Transverse colon (tissue), 4 donors: ENCODE measurements around the gene MTMR12.
"Not testable (repeated sequence)": the region's sequence is repeated elsewhere in the genome, so short reads cannot be mapped to it uniquely, and the experiment has no call there.

Experiments used
- EP300 ChIP-seq: sonication (generic); formaldehyde crosslinking; IDR thresholded peaks from one replicate; pipeline ENCODE4 v1.6.1; 2017; ENCODE audit warnings: antibody characterized with exemption, low read depth
- POLR2A ChIP-seq: fragments of 450-650 bp; IDR thresholded peaks from one replicate; pipeline ENCODE4 v1.6.1; 2016; ENCODE audit warnings: antibody characterized with exemption, mild to moderate bottlenecking, moderate library complexity
- POLR2AphosphoS5 ChIP-seq, 3 donors: sonication (generic); formaldehyde crosslinking; IDR thresholded peaks; one replicate each; pipeline ENCODE4 v1.6.1; 2016; ENCODE audit warnings: antibody characterized with exemption in 3 of 3
- TF ChIP-seq, protein P1 (sequence below), 5 experiments: fragments of 200-600 bp in 3 of 5; fragments of 450-650 bp in 2 of 5; sonication (generic) in 3 of 5; IDR thresholded peaks; 1 replicate in 2 of 5; 2 replicates in 3 of 5; pipeline ENCODE4 v1.5.1; 2016 to 2017; ENCODE audit warnings: antibody characterized with exemption in 5 of 5, inconsistent platforms in 3 of 5, mild to moderate bottlenecking in 2 of 5, moderate library complexity in 1 of 5

DNA sequence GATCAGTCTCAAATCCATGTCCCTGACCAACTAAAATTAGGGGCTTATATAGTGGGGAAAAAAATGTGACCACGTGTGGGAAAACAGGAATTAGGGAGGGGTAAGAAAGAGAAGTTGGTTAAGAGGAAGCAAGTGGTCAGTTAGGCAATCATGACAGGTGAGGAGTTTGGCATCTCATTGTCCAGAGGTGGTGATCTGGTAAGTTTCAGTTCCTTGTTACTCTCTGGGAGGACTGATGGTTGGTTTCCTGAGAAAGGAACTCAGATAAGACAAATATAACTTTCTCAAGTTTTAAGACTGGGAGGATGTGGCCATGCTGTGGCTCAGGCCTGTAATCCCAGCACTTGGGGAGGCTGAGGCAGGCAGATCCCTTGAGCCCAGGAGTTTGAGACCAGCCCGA, 9.0 kb upstream of the MTMR12 start:
- TF ChIP-seq, protein P1, sequence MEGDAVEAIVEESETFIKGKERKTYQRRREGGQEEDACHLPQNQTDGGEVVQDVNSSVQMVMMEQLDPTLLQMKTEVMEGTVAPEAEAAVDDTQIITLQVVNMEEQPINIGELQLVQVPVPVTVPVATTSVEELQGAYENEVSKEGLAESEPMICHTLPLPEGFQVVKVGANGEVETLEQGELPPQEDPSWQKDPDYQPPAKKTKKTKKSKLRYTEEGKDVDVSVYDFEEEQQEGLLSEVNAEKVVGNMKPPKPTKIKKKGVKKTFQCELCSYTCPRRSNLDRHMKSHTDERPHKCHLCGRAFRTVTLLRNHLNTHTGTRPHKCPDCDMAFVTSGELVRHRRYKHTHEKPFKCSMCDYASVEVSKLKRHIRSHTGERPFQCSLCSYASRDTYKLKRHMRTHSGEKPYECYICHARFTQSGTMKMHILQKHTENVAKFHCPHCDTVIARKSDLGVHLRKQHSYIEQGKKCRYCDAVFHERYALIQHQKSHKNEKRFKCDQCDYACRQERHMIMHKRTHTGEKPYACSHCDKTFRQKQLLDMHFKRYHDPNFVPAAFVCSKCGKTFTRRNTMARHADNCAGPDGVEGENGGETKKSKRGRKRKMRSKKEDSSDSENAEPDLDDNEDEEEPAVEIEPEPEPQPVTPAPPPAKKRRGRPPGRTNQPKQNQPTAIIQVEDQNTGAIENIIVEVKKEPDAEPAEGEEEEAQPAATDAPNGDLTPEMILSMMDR (IDR thresholded peaks at IDR 0.05), result not testable (repeated sequence)
- not testable (repeated sequence) for TF ChIP-seq POLR2AphosphoS5 (IDR thresholded peaks at IDR 0.05); EP300; POLR2A
